HG03439 (cell line): ENCODE data around the gene CRYBA2.

Source experiments
- ATAC-seq: cut with Tn5 transposase; IDR thresholded peaks from one replicate; pipeline ENCODE4 v1.9.1; 2021; ENCODE audit warnings: mild to moderate bottlenecking, moderate library complexity; ENCODE audit not compliant: unreplicated experiment

The CRYBA2 gene

DNA sequence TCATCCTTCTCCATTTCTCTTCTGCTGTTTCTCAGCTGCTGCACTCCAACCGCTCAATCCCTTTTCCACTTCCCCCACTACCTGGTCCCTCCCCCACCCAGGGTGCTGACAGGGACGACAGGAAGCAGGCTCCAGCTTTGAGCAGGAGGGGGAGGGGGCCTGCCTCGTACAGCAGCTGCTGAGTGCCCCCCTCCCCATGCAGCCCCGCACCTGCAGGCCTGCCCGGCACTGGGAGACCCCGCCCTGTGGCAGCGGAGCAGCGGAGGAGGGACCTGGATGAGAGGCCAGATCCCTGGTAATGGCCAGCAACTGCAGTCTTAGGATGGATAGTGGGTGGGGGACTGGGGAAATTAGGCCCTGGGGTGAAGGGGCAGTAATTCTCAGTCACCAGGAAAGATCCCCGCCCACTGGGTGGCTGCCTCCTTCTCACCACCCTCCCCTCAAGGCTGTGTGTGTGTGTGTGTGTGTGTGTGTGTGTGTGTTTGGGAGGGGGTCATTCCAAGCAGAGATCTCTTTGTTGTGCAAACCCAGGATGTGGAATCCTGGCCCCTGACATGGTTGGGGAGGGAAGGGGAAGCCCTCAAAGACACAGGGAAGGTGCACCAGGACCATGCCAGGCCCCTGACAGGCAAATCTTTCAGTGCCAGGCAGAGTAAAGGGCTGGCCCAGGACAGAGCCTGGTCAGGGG, 6.8 kb upstream of the CRYBA2 start:
- no peak for ATAC-seq

DNA sequence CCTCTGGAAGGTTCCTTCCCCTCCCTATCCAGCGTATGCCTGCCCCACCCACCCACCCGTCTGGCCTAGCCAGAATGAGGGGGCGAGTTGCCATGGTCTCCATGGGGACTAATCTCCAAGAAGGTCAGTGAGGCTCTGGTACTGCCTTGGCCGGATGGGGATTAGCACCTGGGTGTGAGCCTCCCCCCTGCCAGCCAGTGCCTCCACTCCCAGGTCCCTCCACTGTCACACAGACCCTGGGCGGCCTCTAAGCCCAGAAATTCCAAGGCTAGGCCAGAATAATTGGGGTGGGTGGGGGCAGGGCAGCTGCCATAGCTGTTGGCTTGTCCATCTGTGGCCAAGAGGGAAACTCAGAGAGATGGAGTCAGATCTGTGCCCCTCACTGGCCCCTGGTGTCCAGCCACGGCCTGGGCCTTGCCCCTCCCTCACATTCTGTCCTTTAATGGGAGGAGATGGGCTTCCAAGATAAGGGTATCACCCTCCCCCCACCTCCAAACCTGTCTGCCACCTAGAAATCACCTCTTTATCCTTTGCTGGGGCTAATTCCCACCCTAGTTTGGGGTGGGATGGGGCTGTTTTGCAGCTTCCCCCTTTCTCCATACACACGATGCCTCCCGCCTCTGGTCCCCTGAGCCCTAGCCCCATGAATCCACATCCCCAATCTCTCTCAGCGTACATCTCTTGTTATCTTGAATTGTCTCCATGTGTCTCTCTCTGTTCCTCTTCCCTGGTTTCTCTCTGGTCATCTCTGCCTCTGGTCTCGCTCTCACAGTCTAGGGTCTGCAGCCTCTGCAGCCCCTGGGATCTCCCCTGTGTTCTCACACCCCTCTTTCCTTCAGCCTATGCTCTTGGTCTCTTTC, 6.0 kb upstream of the CRYBA2 start:
- no peak for ATAC-seq

DNA sequence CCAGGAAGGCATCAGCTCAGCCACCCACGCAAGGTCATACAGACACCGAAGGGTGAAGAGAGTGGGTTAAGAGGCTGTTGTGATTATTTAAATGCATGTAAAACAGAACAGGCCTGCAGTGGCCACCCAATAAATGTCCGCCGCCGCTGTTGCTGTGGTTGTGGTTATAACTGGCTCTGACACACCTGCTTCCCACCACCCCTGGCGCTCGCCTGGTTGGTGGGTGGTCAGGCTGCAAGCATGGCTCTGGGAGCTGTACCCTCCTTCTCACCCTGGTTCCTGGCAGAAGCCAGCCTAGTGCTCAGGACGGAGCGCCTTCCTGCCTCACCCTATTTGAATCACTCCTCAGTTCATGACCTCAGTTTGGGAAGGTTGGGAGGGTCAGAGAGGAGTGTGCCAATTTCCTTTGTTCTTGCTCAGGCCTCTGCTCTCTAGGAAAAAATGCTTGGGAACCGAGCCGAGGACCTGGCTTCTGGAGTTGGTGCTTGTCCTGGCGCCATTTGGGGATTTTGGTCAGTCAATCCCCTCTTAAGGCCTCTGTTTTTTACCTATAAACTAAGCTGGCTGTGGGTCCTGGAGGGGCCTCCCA, 5.3 kb upstream of the CRYBA2 start:
- ATAC-seq = no peak

- no peak for ATAC-seq
Observed at GRCh38 chr2:218997731-218998130, 4.5 kb upstream of the CRYBA2 start.

DNA sequence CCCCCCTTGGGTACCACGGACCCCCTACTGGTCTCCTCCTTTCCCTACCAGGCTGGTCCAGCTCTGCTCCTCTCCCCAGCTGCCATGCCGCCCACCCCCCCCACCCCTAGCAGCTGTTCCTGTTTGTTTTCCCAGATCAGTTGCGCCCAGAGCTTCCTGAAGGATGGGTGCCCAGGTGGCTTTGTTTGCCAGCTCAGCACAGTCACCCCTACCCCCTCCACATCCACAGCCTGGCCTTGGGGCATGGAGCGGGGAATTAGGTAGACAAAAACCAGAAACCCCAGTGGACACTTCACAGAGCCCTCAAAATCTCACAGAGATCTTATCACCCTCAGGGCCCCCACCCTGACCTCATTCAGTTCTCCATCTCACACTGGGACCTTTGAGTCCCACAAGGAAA, 3.7 kb upstream of the CRYBA2 start:
- ATAC-seq = no peak

DNA sequence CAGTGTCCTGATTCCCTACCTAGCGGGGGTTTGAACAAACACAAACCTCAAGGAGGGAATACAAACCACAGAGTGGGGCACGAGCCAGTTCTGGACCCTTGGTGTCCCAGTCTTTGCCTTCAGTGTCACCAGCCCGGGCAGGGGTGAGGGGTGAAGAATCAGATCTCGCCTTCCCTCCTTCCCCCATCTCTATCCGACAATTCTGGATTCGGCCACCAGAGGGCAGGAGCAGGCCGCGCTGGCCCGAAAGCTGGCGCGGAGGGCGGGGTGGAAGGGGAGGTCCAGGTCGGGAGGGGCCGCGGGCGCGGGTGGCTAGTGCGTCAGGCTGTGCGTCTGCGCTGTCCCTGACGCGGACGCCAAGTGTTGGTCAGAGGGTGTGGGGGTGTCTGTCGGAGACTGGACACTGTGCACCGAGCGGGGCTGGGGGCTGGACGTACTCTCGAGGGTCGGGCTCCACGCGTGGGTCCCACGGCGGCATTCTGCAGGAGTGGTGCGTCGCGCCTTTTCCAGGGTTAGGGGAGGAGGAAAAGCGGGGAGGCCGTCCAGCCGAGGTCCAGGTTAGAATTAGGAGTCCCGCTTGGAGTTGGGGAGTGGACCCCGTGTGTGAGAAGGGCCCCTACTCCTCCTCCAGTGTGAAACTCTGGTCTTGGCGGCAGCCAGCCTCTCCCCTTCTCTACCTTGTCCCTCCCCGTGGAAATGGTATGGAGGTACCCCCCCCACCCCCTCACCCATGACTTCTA, 2.9 kb upstream of the CRYBA2 start:
- no peak for ATAC-seq

DNA sequence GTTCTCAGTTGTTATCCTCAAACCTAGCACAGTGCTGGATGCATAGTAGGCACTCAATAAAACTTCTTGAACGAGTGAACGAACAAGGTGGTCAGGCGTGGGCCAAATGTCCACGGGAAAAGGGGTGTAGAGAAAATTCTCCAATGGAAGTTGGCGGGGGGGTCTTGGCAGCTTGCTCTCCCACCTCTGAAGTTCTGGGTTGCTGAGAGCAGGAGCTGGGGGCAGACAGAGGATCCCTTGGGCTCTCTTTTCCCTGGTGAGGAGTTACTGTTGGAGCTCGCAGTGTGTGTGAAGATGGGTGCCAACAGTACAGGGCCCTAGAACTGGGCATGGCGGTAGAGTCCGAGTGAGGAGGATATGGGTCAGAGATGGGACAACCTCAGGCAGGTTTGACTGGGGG, 2.3 kb upstream of the CRYBA2 start:
- ATAC-seq = no peak

DNA sequence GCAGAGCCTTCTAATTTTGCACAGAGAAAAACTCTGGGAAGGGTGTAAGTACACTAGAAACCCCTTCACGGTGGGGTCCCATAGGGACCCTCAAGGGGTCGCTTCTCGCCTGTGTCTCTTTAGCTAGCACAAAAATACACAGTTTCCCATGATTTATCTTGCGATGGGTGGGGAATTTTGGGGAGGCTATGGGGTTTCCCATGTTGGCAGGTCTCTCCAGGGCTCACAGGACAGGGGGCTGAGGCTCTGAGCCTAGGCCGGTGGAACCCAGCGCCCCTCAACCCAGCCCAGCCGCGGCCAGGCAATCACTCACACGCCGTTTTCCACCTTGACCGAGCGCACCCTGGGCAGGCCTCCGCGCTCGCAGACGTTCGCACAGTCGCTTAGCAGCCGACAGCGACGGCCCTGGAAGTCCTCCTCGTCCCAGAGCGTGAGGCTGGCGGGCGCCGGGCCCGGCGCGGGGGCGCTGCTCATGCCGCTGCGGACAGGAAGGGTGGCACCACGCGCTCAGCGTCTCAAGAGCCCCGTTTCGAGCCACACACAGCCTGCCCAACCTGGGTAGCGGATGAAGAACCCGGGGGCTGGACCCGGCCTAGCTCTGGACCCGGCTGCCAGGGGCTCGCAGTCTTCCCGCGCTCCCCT, 398 bp downstream of the CRYBA2 start:
- ATAC-seq = no peak

- no peak for ATAC-seq
Observed at GRCh38 chr2:218992196-218992595, 1.0 kb downstream of the CRYBA2 start.

DNA sequence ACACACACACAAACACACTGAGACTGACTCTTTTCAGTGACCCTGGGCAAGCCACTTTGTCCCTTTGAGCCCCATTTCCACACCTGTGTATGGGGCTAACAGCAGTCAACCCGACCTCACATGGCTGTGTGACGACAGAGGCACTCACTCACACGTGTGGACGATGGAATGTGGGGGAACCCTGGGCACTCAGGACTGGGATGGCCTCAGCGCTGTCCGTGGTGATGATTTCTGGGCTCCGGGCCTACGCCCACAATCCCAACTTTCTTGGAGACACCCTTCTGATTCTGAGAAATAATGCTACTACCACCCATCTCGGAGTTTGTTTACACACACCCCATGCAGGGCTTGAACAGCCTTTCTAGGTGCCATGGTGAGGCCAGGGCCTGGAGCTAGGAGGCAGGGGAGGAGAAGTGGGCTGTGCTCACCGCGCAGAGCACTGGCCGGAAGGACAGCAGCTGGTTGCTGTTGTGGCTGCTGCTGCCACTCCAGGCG, 1.5 kb downstream of the CRYBA2 start:
- no peak for ATAC-seq

GRCh38 chr2:218990612-218991011, 2.6 kb downstream of the CRYBA2 start:
- ATAC-seq = no peak

DNA sequence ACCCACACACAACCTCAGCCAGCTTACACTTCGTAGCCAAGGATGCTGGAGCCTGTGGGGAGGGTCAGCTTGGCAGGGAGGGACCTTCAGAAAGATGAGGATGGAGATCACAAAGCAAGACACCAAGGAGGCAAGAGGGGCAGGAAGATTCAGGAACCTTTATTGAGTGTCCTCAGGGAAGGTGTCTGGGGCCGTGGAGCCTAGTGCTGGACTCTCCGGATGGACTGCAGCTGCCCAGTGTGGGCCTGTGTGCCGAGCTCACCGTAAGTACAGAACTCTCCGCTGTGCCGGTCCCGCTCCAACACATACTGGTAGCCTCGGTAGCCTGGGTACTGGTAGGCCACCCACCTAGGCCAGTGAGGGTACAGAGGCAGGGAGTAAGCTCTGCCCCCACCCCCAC, 3.2 kb downstream of the CRYBA2 start:
- ATAC-seq = no peak

DNA sequence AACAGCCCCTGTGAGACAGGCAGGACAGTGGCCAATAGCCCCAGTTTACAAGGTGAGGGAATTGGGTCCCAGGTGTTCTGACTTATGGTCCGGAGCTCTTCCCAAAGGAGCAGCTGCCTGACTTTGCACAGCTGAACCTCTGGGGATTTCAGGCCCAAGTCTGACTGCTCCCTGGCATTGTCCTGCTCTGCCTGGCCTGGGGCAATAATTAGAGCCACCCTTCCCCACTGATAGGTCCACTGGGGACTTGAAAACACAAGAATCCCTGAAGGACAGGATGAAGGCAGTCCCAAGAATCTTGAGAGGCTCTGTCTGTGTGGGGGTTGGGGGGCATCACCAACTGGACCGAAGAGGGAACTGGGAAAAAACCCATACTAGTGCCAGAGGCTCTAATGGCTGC, 4.6 kb downstream of the CRYBA2 start:
- ATAC-seq = no peak

DNA sequence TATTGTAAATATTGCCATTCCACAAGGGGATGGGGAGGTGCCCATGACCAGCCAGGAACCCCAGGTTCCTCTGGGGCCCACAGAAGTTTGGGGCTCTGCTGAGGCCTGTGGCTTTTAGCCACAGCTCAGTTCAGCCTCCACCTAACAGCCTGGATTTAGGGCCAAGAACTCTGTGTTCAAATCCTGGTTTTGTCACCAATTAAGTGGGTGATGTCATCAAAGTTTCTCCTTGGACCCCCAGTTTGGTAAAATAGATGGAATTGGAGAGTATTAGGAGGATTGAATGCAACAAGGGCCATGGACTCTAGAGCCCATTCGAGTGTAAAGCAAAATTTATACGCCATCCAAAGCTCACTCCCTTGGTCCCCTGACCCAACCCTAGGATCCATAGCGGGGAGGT, 5.1 kb downstream of the CRYBA2 start:
- no peak for ATAC-seq

GRCh38 chr2:218986148-218986761, 7.0 kb downstream of the CRYBA2 start:
- ATAC-seq = no peak

DNA sequence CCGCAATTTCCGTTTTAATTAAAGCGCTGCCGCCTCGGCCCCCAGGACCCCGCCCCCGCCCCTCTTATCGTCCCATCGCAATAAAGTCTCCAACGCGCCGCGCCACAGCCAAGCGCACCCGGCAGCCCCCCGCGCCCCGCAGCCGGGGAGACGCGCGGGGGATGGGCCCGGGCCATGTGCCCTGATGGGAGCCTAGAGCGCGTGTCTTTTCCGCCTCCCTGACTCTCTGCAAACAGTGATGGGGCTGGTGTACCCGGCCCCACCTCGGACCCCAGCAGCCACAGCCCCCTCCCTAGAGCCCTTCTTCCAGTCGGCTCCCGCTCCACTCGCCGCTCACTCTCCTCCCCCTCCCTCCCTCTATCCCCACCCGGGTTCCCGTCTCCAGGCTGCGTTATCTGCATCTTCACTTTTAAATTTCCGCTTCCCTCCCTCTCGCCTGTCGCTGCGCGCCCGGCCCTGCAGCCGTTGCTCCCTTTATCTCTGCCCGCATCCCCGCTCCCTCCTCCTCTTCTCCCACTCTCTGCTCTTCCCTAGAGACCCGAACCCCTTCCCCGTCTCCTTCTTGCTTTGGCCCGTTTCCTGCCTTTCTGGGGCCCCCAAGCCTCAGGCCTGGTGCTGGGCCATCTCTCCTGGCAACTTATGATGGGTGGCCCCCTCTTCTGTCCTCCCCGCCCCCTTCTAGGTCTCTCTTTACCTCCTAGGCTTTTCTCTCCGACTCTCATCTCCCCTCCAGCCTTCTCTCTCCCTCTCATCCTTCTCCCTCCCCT, 7.7 kb downstream of the CRYBA2 start:
- ATAC-seq = no peak

GRCh38 chr2:218985021-218985324, 8.2 kb downstream of the CRYBA2 start, which contains the start of gene FEV:
FEV (minus strand) TSS chr2:218985184; CDS start chr2:218985075, 109 bp downstream.
- ATAC-seq = no peak

- ATAC-seq = no peak
Observed at GRCh38 chr2:218984239-218985020, 8.8 kb downstream of the CRYBA2 start.

GRCh38 chr2:218983934-218984238, 9.3 kb downstream of the CRYBA2 start:
- no peak for ATAC-seq
